ENCODE data around the gene CISH.

The CISH gene

DNA sequence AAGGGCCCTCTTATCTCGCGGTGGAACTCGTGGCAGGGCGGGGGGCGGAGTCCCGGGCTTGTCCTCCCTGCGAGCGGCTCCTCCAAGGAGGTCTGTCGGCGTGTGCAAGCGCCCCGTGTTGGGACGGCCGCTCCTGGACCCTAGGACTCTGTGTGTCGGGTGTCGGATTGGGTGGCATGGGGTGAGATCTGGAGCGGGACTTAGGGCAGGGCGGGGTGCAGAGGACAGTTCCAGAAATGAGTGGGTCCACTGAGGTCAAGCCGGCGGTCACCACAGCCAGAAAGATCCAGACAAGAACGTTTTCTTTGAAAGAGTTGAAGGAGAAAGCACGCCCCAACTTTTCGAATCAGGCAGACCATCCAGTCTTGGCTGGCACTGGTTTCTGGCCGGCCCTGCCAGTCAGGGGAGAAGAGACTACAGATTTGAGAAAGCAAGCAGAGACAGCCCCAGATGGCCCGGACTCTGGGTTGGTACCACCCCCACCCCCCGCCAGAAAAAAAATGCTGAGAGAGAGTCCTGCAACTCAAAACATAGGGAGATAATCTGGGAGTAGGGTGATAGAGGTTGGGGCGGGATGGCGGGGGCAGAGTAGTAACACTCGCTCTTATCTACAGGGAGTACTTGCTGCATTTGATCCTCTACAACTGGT, 784 bp upstream of the CISH start:
- no peak for DNase-seq

DNA sequence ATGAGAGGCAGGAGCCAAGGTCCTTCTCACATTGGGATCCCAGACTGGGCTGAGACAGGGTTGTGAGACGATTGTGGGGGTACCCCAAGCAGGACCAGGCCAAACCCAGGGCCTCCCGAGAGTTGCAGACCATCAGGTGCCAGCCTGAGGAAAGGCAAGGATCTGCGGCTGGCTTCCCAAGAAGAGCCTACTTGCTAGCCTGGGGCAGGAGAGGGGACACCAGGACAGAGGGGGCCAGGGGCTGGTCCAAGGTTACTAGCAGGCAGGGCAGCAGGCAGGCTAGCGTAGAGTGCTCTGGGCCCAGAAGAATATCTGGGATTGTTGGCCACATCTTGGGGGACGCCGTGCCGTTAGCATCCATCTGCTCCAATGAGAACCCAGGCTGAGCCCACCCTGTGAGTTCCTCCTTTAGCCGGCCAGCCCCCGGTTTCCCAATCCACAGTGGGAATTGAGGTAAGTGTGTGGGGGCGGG, 546 bp downstream of the CISH start:
- no peak for DNase-seq

DNA sequence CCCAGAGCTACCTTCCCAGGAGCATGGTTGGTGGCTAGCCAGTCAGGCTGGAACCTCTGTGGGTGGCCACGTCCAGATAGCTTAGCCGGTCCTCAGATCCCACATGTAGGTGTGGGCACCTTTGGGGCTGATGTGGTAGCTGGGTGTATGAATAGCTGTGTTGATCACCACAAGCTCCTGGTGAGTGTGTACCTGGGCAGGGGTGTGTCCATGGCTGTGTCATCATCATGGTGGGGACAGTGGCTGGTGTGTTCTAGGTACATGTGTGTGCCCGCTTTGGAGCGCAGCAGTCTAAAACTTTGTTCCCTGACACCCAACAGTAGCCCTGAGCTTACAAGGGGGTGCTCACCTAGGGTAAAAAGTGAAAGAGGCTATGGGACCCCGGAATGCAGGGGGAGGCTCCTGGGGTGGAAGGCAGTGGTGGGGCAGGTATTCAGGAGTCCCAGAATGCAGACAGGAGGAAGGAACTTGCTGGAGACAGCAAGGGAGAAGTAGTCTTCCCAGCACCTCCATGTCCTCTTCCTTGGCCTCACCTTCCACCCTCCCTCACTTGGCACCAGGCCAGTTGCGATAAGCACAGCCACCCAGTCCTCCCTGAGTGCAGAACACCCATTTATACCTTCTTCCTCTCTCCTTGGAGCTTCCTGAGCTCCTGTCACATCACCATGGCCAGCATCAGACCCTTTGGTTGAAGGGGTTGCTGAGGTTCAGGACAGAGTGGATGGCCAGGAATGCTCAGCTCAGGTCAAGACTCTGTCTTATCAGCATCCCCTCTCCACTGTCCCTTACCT, 1.2 kb downstream of the CISH start:
- peak; percentile 8 for DNase-seq

DNA sequence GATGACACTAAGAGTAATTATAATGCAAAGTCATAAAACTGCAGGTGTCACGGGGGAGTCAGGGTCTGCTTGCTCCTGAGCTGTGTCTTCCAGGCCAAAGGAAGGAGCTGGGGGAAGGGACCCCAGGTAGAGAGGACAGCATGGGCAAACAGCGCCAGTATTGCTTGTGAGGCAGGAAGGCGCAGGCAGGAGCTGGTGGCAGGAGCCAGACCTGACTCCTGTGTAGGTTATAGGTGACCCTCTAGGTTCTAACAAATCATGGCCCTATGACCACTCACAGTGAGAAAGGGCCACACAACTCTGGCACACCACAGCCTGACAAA, 1.9 kb downstream of the CISH start:
- DNase-seq = no peak

DNA sequence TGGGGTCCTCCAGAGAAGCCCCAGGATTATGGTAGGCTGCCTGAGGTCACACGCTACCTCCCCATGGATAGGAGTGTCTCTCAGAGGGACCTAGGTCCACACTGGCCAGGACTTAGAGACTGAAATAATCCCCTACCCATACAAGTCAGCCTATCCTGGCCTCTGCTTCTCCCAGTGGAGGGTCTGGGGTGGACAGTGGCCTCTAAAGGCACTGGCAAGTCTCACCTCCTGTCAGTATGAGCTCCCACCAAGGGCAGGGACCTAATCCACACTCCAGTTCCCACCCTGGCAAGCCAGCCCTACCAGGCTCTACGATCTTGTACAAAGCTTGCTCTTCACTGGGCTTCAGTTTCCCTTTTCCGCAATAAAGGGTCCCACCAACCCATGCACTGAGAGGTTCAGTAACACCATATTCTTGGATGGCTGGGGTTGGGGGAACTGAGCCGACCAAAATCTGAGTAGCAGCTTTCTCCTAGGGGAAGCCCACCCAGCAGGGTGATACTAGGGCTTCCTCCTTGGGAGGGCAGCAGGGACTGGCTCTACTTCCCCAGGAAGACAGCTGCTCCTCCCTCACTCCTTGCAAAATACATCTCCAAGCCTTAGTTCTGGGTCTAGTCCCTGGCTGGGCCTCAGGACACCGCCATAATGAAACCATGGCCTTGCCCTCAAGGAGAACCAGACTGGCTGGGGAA, 2.4 kb downstream of the CISH start:
- DNase-seq = no peak

DNA sequence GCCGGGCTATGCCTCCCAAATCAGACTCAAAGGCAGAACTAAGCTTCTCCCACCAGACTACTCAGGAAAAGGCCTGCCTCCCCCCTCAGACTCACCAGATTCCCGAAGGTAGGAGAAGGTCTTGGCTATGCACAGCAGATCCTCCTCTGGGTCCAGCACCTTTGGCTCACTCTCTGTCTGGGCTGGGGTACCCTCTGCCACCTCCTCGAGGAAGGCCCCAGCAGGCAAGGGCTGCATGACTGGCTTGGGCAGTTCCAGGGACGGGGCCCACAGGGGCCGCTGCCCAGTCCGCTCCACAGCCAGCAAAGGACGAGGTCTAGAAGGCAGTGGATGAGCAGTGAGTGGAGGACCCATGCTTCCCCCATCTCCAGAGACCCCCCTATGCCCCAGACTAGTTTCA, 3.3 kb downstream of the CISH start:
- DNase-seq = no peak

DNA sequence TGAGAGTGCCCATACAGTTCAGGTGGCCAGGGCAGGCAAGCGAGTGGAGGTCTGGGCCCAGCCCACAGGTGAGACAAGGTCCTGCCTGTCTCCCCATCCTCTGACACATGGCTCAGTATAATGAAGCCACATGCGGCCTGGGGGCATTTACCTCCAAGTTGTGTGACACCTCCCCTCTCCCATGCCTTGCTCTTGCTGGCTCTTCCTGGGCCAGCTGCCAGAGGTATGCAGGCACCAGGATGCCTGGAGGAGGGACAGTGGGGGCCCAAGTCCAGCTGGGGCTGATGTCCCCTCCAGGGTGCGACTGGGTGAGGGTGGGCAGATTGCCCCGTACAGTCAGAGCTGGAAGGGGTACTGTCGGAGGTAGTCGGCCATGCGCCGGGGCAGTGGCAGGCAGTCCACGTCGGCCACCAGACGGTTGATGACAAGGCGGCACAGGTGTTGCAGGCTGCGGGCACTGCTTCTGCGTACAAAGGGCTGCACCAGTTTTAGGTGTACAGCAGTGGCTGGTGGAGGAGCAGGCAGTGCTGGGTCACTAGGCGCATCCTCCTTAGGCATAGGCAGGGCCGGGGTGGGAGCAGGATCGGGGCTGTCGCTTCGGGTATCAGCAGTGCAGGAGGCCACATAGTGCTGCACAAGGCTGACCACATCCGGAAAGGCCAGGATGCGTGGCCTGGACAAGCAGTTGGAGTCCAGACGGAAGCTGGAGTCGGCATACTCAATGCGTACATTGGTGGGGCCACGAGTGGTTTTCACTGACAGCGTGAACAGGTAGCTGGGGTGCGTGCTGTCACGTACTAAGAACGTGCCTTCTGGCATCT, 4.1 kb downstream of the CISH start:
- DNase-seq = no peak

DNA sequence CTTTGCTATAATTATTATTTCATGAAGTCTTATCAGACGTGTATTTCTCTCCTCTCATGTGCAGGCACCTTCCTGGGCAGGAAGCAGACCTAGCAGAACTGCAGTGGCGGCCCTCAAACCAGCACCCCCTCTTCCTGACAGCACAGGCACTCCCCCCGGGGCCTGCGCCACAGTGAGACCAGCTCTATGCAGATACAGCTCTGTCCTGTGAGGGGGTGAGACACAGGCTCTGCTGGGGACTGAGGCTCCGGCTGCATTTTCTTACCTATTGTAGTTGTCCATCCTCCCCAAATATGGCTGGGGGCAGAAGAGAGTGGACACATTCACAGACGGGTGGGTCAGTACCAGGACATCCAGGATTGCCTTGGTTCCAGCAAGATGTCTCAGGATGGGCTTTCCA, 5.0 kb downstream of the CISH start:
- no peak for DNase-seq

DNA sequence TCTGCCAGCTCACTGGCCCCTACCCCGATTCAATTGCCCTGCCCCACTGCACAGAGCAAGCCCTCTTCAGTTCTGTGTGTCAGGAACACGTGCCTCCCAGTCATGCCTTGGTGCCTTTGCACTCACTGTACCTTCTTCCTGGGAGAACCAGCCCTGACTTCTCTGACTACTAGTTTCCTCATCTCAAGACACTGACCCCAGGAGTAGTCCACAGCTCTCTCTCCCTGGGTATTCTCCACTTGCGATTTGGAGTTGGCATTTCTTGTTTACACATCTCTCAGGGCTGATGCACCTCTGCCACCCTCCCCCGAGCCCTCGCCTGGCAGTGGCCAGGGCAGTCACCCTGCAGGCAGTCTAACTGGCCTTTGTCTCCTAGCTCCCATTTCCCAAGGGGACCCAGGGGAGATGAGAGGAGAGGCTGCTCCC, 5.7 kb downstream of the CISH start:
- no peak for DNase-seq

DNA sequence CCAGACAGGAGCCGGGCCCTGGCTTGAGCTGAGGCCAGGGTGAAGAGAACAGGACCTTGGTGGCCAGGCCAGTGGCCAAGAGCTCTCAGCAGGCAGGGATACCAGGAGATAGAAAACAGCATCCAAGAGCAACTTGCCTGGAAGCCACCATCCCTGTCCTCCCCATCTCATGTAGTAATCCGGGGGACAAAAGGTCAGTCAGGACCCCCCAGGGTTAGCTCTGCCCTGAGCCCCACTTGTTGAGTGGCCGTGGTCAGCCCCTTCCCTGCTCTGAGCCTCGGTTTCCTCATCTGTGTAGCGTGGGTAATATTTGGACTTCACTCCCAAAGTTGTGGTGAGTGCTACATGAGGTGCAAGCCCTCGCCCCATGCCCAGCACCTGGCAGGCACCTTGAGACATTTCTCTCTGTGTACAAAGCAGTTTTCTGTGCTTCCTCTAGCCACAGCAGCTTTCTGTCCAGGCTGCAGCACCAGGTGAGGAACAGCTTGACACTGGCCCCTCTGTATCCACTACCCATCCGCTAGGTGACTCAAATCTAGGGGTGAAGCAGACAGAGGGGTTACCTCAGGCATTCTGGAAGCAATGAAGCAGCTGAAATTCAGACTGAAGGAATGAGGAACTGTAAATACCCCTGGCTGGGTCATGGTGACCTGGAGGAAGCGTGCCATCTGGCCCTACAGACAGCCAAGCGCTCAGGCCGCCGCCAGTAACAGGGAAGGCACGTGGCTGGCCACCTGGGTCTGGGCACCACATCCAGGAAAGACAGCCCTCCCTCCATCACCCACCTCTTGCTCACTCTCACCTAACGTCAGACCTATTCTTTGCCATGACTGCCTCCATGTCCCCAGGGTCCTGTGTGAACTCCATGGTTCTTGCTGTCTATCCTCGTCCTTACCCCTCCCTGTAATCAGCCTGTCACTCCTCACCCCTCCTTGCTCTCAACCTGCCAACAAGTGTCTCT, 6.7 kb downstream of the CISH start:
- no peak for DNase-seq

DNA sequence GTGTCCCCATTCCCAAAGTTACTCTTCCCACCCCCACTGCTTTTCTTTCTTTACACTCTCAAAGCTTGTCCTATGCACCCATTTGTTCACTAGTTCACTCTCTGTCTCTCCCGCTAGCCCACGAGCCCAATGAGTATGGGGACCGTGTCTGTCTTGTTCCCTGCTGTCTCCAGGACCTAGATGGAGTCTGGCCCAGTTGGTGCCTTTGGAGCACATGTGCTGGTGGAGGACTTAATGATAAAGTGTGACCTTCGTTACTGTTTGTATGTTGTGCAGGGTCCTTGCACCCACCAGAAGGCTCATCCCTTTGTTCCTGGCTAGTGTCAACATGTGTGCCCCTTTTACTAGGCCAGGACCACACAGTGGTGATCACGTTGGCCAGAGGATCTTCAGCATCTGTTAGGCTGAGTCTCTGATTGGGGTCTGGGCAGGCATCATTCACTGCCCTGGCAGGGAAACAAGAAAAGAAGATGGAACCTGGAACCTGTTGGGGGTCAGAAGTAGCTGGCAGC, 7.4 kb downstream of the CISH start:
- DNase-seq = no peak

DNA sequence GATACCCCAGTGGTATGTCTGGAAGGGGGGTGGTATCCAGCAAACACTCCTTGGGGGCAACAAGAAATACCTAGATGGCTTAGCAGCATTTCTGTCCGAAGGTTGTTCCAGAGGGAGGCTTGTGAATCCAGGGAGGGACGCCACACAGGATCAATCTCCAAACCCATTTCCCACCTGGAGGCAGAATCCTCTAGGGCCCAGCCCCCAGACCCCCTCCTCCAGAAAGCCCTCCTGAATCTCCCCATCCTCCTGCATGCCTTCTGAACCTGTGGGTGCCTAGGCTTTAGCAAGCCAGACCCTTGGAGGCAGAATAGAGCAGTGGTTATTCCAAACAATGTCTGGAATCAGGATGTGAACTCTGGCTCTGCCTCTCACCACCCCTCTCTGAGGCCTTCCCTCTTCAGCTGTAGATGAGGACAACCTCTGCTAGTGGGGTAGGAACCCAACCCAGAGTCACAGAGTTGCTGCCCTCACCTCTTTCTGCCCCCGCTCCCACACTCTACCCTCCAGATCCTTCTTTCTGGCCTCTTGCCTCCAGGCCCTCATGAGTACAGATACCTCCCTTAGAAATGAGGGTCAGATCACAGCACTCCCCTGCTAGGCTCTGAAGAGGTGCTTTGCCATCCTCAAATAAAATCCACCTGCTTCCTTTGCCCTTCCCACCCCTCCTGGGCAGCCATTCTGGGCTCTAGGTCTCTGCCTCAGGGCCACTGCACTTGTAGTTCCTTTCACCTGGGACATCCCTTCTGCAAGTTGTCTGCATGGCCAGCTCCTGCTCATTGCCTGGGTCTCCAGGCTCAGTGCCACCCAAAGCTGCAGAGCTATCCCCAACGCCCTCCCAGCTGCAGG, 8.1 kb downstream of the CISH start:
- no peak for DNase-seq

DNA sequence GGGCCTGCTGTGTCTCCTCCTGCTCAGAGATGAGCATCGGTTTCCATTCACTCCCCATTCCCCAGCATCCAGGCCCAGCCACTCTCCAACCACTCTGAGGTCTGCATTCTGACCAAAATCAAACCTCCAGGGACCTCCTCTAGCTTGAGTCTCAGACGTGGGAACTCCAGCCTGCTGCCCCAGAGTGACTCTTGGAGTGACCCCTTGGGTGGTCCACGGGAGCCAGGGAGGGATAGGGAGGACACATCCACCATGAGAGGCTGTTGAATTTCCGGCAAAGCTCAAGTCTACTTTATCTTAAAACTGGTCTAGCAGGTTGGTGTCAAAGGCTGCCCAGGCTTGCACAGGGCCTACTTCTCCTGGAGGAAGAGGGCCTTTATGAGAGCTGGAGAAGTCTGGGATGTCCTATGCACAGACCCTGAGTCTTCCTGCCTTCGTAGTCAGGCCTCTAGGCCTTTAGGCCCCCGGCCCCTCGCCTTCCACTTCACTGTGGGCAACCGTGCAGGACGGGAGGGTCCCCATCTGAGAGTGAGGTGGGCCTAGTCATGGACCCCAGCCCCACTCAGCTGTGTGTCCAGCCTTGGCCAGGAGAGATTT, 8.9 kb downstream of the CISH start:
- DNase-seq = no peak

DNA sequence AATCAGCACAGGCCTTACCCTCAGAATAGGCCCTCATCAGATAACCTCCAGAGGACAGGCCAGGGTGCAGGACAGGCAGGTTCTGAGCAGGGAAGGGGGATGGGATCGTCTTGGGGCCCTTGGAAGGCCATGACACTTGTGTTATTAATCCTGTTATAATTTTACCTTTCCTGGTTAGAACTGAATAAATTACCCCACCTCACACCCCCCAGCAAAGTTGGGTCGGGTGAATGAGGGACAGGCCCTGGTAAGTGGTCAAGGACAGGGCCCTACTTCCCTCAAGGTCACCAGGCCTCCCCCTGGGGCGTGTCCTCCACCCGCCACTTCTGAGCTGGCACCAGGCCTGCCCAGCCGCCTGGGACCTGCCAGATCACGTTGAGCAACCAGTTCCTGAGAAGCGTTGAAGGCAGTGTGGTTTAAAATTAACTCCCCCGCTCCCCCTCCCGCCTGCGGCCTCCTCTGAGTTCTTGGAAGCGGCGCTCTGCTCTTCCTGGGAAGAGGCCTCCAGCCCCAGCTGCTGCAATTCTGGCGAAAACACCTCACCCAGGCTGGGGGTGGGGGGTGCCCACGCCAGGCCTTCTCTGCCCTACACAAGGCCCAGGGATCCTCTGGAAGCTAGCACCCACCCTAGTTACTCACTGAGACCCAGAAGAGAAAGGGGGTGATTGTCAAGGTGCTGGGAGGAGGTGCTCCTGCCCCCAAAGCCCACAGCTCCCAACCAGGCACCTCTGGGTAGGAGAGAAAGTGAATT, 10.6 kb downstream of the CISH start:
- DNase-seq = peak; percentile 41

DNA sequence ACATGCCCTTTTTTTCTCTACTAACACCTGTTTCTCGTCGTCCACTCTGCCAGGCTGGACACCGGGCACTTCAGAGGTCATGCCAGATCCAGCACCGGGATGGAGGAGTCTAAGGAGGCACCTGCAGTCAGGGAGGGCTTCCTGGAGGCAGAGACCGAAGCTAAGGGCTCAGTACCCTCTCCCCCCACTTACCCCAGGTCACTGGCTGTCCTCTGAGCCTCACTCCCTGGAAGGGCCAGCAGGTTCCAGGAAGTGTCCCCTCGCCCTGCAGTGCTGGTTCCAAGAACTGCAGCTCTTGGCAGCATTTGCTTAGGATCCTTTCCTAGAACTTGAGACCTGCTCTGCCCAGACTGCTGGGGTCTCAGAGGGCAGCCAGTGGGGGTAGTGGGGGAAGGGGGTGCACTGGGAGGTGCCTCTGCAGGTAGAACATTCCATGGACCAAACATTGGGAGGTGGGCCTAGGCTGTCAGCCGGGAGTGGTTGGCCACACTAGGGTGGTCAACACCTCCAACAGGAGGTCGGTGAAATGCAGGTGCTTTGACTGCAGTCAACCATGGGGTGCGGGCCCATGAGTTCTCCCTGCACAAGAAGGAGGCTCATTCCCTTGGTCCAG, 11.3 kb downstream of the CISH start:
- DNase-seq = no peak

DNA sequence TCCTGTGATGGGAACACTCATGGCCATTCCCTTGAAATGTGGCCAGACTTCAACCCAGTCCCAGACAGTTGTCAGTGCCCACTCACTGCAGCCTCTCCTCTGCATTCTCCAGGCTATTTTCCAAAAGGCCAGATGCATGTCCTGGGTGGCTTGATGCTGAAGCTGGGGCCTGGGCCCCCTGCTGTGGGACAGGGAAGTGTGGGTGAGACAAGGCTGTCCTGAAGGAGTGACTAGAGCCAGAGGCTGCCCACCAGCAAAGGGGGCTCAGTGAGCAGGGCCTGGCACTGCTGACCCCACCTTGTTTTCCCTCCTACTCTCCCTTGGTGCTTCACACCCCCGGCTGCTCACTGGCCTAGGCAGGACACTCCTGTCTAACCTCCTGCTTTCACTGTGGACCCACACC, 11.9 kb downstream of the CISH start:
- no peak for DNase-seq

DNA sequence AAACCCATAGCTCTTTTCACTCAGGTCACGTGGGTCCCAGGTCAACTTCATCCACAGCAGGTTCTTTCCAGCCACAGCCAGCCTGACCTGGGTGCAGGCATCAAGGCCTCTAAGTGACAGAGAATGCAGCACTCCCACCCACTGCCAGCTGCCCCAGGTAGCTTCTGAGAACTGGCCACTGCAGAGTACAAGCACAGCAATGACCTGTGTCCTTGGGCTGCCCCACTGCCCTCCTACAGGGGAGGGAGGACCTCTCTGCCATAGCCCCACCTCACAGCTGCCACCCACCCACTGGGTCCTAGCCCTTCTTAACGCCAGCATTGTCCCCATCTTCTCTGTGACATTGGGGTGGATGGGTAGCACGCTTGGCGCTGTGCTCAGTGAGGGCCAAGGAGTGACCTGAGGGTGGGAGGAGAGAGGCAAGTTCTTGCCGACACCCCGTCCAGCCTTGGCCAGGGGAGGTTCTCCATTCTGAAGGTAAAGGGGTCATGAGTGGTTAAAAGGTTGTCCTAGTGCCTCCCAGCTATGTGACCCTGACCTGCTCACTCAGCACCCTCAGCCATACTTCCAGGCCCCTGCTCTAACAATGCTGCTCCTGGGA, 12.4 kb downstream of the CISH start:
- DNase-seq = no peak

DNA sequence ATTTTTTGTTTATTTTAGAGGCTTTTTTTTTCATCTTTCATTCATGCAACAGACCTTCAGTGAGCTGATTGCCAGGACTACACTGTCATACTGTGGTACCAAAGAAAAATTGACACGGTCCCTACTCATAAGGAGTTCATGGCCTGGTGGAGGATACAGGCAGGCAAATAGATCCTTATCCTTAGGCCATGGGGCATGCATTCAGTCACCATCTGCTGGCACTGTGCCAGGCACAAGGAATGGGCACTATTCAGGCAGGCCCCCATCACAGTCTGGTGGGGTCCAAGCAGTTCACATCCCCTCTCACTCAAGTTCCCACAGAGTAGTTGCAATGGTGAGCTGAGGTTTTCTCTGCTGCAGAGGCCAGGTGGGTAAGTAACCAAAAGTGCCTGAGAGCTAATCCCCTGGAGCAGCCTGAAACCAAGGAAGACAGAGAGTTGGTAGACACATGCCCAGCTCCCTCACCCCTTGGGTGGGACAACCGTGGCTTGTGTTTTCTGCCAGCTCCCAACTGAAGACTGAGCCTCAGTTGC, 17.3 kb downstream of the CISH start:
- DNase-seq = no peak
